HG02870 (cell line): ENCODE measurements around the gene ACLY.

Source experiments
- ATAC-seq: cut with Tn5 transposase; IDR thresholded peaks from one replicate; pipeline ENCODE4 v1.9.1; 2021; ENCODE audit warnings: mild to moderate bottlenecking, moderate library complexity; ENCODE audit not compliant: unreplicated experiment

Gene ACLY

GRCh38 chr17:41913798-41914197 lies 5.0 kb downstream of the ACLY start:
- no peak for ATAC-seq

- ATAC-seq: no peak
Observed at GRCh38 chr17:41912925-41913324, 5.8 kb downstream of the ACLY start.

GRCh38 chr17:41910701-41911391 lies 7.9 kb downstream of the ACLY start:
- no peak for ATAC-seq

- ATAC-seq: no peak
Observed at GRCh38 chr17:41909088-41909487, 9.7 kb downstream of the ACLY start.

- ATAC-seq: no peak
Observed at GRCh38 chr17:41907633-41908539, 10.9 kb downstream of the ACLY start.

GRCh38 chr17:41907185-41907556 lies 11.6 kb downstream of the ACLY start:
- no peak for ATAC-seq

GRCh38 chr17:41906465-41907184 lies 12.1 kb downstream of the ACLY start:
- no peak for ATAC-seq

- ATAC-seq: no peak
Observed at GRCh38 chr17:41905172-41905571, 13.6 kb downstream of the ACLY start.

GRCh38 chr17:41904242-41904841 lies 14.4 kb downstream of the ACLY start:
- no peak for ATAC-seq

- no peak for ATAC-seq
Observed at GRCh38 chr17:41901646-41902045, 17.1 kb downstream of the ACLY start.

GRCh38 chr17:41896726-41897125 lies 22.0 kb downstream of the ACLY start:
- ATAC-seq: no peak

GRCh38 chr17:41895617-41896016 lies 23.1 kb downstream of the ACLY start:
- no peak for ATAC-seq

GRCh38 chr17:41894791-41895331 lies 23.9 kb downstream of the ACLY start:
- no peak for ATAC-seq

- no peak for ATAC-seq
Observed at GRCh38 chr17:41893384-41893783, 25.4 kb downstream of the ACLY start.

- no peak for ATAC-seq
Observed at GRCh38 chr17:41892021-41892376, 26.8 kb downstream of the ACLY start.

- ATAC-seq: no peak
Observed at GRCh38 chr17:41891135-41892020, 27.4 kb downstream of the ACLY start.

- no peak for ATAC-seq
Observed at GRCh38 chr17:41888332-41888965, 30.3 kb downstream of the ACLY start.

GRCh38 chr17:41885733-41886132 lies 33.0 kb downstream of the ACLY start:
- no peak for ATAC-seq

- ATAC-seq: no peak
Observed at GRCh38 chr17:41882756-41883155, 36.0 kb downstream of the ACLY start.

GRCh38 chr17:41880130-41880529 lies 38.6 kb downstream of the ACLY start:
- no peak for ATAC-seq
